Neutrophil (primary cell): ENCODE results near the gene MSRB1.

Experiments
- H3K27ac ChIP-seq: fragments of 200-600 bp; sonication (generic); 2 replicates; pipeline ENCODE4 v1.5.1; 2016; ENCODE audit warnings: mild to moderate bottlenecking, moderate library complexity
- H3K27me3 ChIP-seq: fragments of 200-600 bp; sonication (generic); 2 replicates; pipeline ENCODE4 v1.6.0; 2016; ENCODE audit warnings: mild to moderate bottlenecking
- H3K36me3 ChIP-seq: fragments of 200-600 bp; sonication (generic); 2 replicates; pipeline ENCODE4 v1.5.1; 2017
- H3K4me1 ChIP-seq, 2 experiments: fragments of 200-600 bp in 1 of 2; sonication (generic) in 1 of 2; 1 replicate in 1 of 2; 2 replicates in 1 of 2; pipeline versions ENCODE4 v1.5.1 to v1.6.1; 2013 to 2016; ENCODE audit warnings: low read depth in 1 of 2, low read length in 1 of 2, mild to moderate bottlenecking in 1 of 2, moderate library complexity in 1 of 2; ENCODE audit not compliant: control insufficient read depth in 1 of 2, insufficient read depth in 1 of 2
- H3K4me3 ChIP-seq, 2 experiments: fragments of 200-600 bp in 1 of 2; sonication (generic) in 1 of 2; 1 replicate in 1 of 2; 2 replicates in 1 of 2; pipeline ENCODE4 v1.5.1; 2013 to 2016; ENCODE audit warnings: low read depth in 1 of 2, low read length in 1 of 2, mild to moderate bottlenecking in 1 of 2, moderate library complexity in 1 of 2
- H3K9me3 ChIP-seq: fragments of 200-600 bp; sonication (generic); 2 replicates; pipeline ENCODE4 v1.5.1; 2016
- CTCF ChIP-seq: fragments of 200-600 bp; sonication (generic); IDR thresholded peaks from 2 replicates; pipeline ENCODE4 v1.5.1; 2016; ENCODE audit warnings: antibody characterized with exemption

MSRB1 gene

GRCh38 chr16:1983544-1984346 is 40.7 kb upstream of the MSRB1 start, which contains the start of gene GFER:
TSS of gene GFER (plus strand) at chr16:1984193. CDS start at chr16:1984219, 26 bp downstream.
- Histone ChIP-seq H3K4me1 (peaks cover 20% of the 10 kb centered on the region in 2 experiments), H3K36me3 (no peaks in the 10 kb centered on the region), H3K4me3 (peak within 1 kb of the TSS; percentile 69 to 78), H3K9me3 (no peaks in the 10 kb centered on the region), H3K27ac (peak within 1 kb of the TSS; percentile 69), H3K27me3 (peaks cover 63% of the 10 kb centered on the region)
- peak; percentile 64 for TF ChIP-seq CTCF

- H3K4me3 ChIP-seq: peak overlapping the region; percentile 69 to 78
- H3K27me3 ChIP-seq: peaks cover 62% of the 10 kb centered on the region
- TF ChIP-seq CTCF: no peak
- peak overlapping the region; percentile 69 for H3K27ac ChIP-seq
- H3K4me1 ChIP-seq: peaks cover 20% of the 10 kb centered on the region in 2 experiments
- H3K9me3 ChIP-seq: no peaks in the 10 kb centered on the region
- H3K36me3 ChIP-seq: peaks cover 3% of the 10 kb centered on the region
These were observed 40.1 kb upstream of the MSRB1 start for GRCh38 chr16:1982991-1983543.

GRCh38 chr16:1982013-1982433 is 39.0 kb upstream of the MSRB1 start:
- Histone ChIP-seq H3K27ac (no peak overlapping the region), H3K4me1 (peaks cover 20% of the 10 kb centered on the region in 2 experiments), H3K4me3 (no peak overlapping the region), H3K9me3 (no peaks in the 10 kb centered on the region), H3K36me3 (peaks cover 14% of the 10 kb centered on the region), H3K27me3 (peaks cover 61% of the 10 kb centered on the region)
- TF ChIP-seq CTCF: no peak

- Histone ChIP-seq H3K27ac (no peak within 1 kb of the TSS), H3K4me1 (peaks cover 20% of the 10 kb centered on the region in 2 experiments), H3K4me3 (no peak within 1 kb of the TSS), H3K9me3 (no peaks in the 10 kb centered on the region), H3K27me3 (peaks cover 61% of the 10 kb centered on the region), H3K36me3 (peaks cover 20% of the 10 kb centered on the region)
- no peak for TF ChIP-seq CTCF
These were observed 38.4 kb upstream of the MSRB1 start, which contains the start of gene NOXO1 for GRCh38 chr16:1981398-1981836. TSS of gene NOXO1 (minus strand) at chr16:1981469. CDS start at chr16:1981179, 290 bp downstream.

- Histone ChIP-seq H3K36me3 (peaks cover 27% of the 10 kb centered on the region), H3K4me1 (peaks cover 20% of the 10 kb centered on the region in 2 experiments), H3K9me3 (no peaks in the 10 kb centered on the region), H3K27ac (no peak overlapping the region), H3K4me3 (no peak overlapping the region), H3K27me3 (peaks cover 61% of the 10 kb centered on the region)
- no peak for TF ChIP-seq CTCF
These were observed 37.7 kb upstream of the MSRB1 start for GRCh38 chr16:1980770-1981087.
